GM23338 (cell line): ENCODE results near the gene LMOD3. TPM values are rescaled to one million over a fixed set of nuclear protein-coding genes. Genes with fewer than 3 reads are reported as not detected.

Source experiments
- ATAC-seq: fragments of 200-7000 bp; cut with Tn5 transposase; 3 replicates; pipeline ENCODE4 v1.9.1; 2020
- DNase-seq: peaks from one replicate; pipeline ENCODE4 v3.0.0-alpha.2; 2015; ENCODE audit warnings: low spot score
- H2AFZ ChIP-seq: fragments of 200-600 bp; sonication (generic); 2 replicates; pipeline ENCODE4 v1.8.0; 2016; ENCODE audit warnings: antibody characterized with exemption, mild to moderate bottlenecking, moderate library complexity
- H3F3A ChIP-seq: fragments of 200-600 bp; sonication (generic); replicated peaks from 2 replicates; pipeline ENCODE4 v1.8.0; 2017; ENCODE audit warnings: antibody characterized with exemption, mixed run types, low read depth
- H3K27ac ChIP-seq: fragments of 200-600 bp; sonication (generic); 2 replicates; pipeline ENCODE4 v1.6.1; 2016; ENCODE audit warnings: low read depth
- H3K27me3 ChIP-seq: fragments of 200-600 bp; sonication (generic); 2 replicates; pipeline ENCODE4 v1.8.0; 2016; ENCODE audit warnings: mild to moderate bottlenecking, mixed run types, moderate library complexity; ENCODE audit not compliant: insufficient read depth
- H3K36me3 ChIP-seq: fragments of 200-600 bp; sonication (generic); 2 replicates; pipeline ENCODE4 v1.8.0; 2016; ENCODE audit warnings: mild to moderate bottlenecking; ENCODE audit not compliant: insufficient read depth
- H3K4me1 ChIP-seq: fragments of 200-600 bp; sonication (generic); 2 replicates; pipeline ENCODE4 v1.8.0; 2016; ENCODE audit warnings: mild to moderate bottlenecking, moderate library complexity; ENCODE audit not compliant: insufficient read depth
- H3K4me2 ChIP-seq: fragments of 200-600 bp; sonication (generic); 2 replicates; pipeline ENCODE4 v1.7.1; 2017; ENCODE audit warnings: mixed run types
- H3K4me3 ChIP-seq: fragments of 200-600 bp; sonication (generic); 2 replicates; pipeline ENCODE4 v1.6.1; 2016; ENCODE audit warnings: mixed run types
- H3K79me2 ChIP-seq: fragments of 200-600 bp; sonication (generic); replicated peaks from 2 replicates; pipeline ENCODE4 v1.8.0; 2017; ENCODE audit warnings: mild to moderate bottlenecking; ENCODE audit not compliant: insufficient read depth
- H3K9me2 ChIP-seq: fragments of 200-600 bp; sonication (generic); 2 replicates; pipeline ENCODE4 v1.8.0; 2017; ENCODE audit not compliant: insufficient read depth
- H4K20me1 ChIP-seq: fragments of 200-600 bp; sonication (generic); replicated peaks from 2 replicates; pipeline ENCODE4 v1.8.0; 2017; ENCODE audit warnings: mild to moderate bottlenecking; ENCODE audit not compliant: insufficient read depth
- H3K27ac Mint-ChIP-seq: 2 replicates; pipeline ENCODE4 v1.8.0; 2020; ENCODE audit warnings: inconsistent platforms, mild to moderate bottlenecking, moderate library complexity, mixed read lengths
- H3K27me3 Mint-ChIP-seq: 3 replicates; pipeline ENCODE4 v1.8.0; 2022; ENCODE audit warnings: low read depth, mild to moderate bottlenecking, moderate library complexity, mixed read lengths, inconsistent platforms; ENCODE audit not compliant: insufficient read depth, poor library complexity
- H3K36me3 Mint-ChIP-seq: 3 replicates; pipeline ENCODE4 v1.8.0; 2021; ENCODE audit warnings: low read depth, mild to moderate bottlenecking, inconsistent platforms, moderate library complexity, mixed read lengths
- H3K4me1 Mint-ChIP-seq: 3 replicates; pipeline ENCODE4 v1.8.0; 2020; ENCODE audit warnings: mild to moderate bottlenecking, inconsistent platforms, mixed read lengths
- H3K4me3 Mint-ChIP-seq: 3 replicates; pipeline ENCODE4 v1.8.0; 2021; ENCODE audit warnings: moderate library complexity, mild to moderate bottlenecking, inconsistent platforms, mixed read lengths
- H3K9me3 Mint-ChIP-seq: 3 replicates; pipeline ENCODE4 v1.8.0; 2020; ENCODE audit warnings: moderate library complexity, mild to moderate bottlenecking, inconsistent platforms, mixed read lengths
- CREB1 ChIP-seq: fragments of 250-450 bp; sonication (Bioruptor Pico); IDR thresholded peaks from 2 replicates; pipeline ENCODE4 v1.5.0; 2020; ENCODE audit warnings: low read depth, mild to moderate bottlenecking, moderate library complexity
- EZH2 ChIP-seq: fragments of 200-600 bp; sonication (generic); IDR thresholded peaks from one replicate; pipeline ENCODE4 v1.8.0; 2017; ENCODE audit warnings: antibody characterized with exemption, mild to moderate bottlenecking, low read depth; ENCODE audit not compliant: unreplicated experiment
- EZH2phosphoT487 ChIP-seq: fragments of 200-600 bp; sonication (generic); IDR thresholded peaks from one replicate; pipeline ENCODE4 v1.8.1; 2018; ENCODE audit warnings: antibody characterized with exemption; ENCODE audit not compliant: unreplicated experiment
- JUNB ChIP-seq: IDR thresholded peaks from one replicate; pipeline ENCODE4 v1.6.1; 2016; ENCODE audit warnings: antibody characterized with exemption; ENCODE audit not compliant: unreplicated experiment
- NANOG ChIP-seq: IDR thresholded peaks from 2 replicates; pipeline ENCODE4 v1.6.1; 2016; ENCODE audit warnings: antibody characterized with exemption, borderline replicate concordance
- POLR2AphosphoS5 ChIP-seq: IDR thresholded peaks from 2 replicates; pipeline ENCODE4 v1.6.1; 2016; ENCODE audit warnings: antibody characterized with exemption, low read depth
- STAT1 ChIP-seq: IDR thresholded peaks from one replicate; pipeline ENCODE4 v1.6.1; 2016; ENCODE audit warnings: antibody characterized with exemption; ENCODE audit not compliant: unreplicated experiment
- ZNF114 ChIP-seq: fragments of 250-450 bp; sonication (Bioruptor Pico); IDR thresholded peaks from 2 replicates; pipeline ENCODE4 v1.5.0; 2020; ENCODE audit warnings: mild to moderate bottlenecking, moderate library complexity
- ZNF331 ChIP-seq: fragments of 250-450 bp; sonication (Bioruptor Pico); IDR thresholded peaks from 2 replicates; pipeline ENCODE4 v1.5.0; 2020; ENCODE audit warnings: low read depth, mild to moderate bottlenecking, moderate library complexity
- polyA plus RNA-seq: library from polyadenylated mRNA; unstranded; fragments of >200 nt; fragmentation: Nextera tagmentation; extraction: Ambion mirVana; gene quantifications from 2 replicates; pipeline ENCODE4 v1.2.1, GENCODE V29; 2016
- total RNA-seq: library from RNA; depleted of rRNA; stranded (reverse); fragments of >200 nt; shearing (Covaris generic); gene quantifications from 2 replicates; pipeline ENCODE4 v1.2.3, GENCODE V29; 2014
- TF ChIP-seq, protein P1 (sequence below): fragments of 250-450 bp; sonication (Bioruptor Pico); IDR thresholded peaks from 2 replicates; pipeline ENCODE4 v1.5.0; 2020; ENCODE audit warnings: mild to moderate bottlenecking, moderate library complexity
- TF ChIP-seq, protein P2 (sequence below), 2 experiments: fragments of 200-600 bp in 1 of 2; sonication (generic) in 1 of 2; conservative IDR thresholded peaks; 2 replicates each; pipeline versions ENCODE4 v1.5.1 to v1.6.1; 2016 to 2017; ENCODE audit warnings: antibody characterized with exemption in 2 of 2, low read depth in 2 of 2, mild to moderate bottlenecking in 2 of 2, moderate library complexity in 1 of 2
- TF ChIP-seq, protein P3 (sequence below): IDR thresholded peaks from 2 replicates; pipeline ENCODE4 v1.6.1; 2016; ENCODE audit warnings: antibody characterized with exemption
- TF ChIP-seq, protein P4 (sequence below): IDR thresholded peaks from one replicate; pipeline ENCODE4 v1.6.1; 2018; ENCODE audit warnings: antibody characterized with exemption; ENCODE audit not compliant: unreplicated experiment

LMOD3 gene
- total and polyA plus RNA-seq, 2 experiments from 2014 or later, result 0.06 TPM; not detected in 1

DNA sequence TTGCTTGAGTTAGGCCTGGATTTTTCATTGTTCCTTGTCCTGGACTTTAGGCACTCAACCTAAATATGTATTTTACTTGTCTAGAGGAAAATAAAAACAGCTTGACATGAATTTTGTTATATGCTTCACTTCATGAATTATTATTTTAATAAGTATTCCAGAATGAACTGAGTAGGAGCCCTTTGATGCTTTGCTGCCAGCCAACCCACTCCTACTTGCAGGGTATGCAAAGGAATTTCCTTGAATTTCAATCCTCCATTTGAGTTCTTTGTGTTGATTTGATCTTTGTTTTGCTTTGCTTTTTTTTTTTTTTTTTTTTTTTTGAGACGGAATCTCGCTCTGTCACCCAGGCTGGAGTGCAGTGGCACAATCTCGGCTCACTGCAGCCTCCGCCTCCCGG, 26.1 kb downstream of the LMOD3 start:
- Mint-ChIP-seq H3K4me1 (peaks cover 34% of the 10 kb centered on the region; the same call in 2 of the 3 replicates), H3K9me3 (no peaks in the 10 kb centered on the region), H3K36me3 (no peaks in the 10 kb centered on the region), H3K4me3 (no peak overlapping the region), H3K27me3 (peaks cover 8% of the 10 kb centered on the region), H3K27ac (no peak overlapping the region)
- H3K27me3 ChIP-seq, result no peaks in the 10 kb centered on the region
- H3K4me3 ChIP-seq, result no peak overlapping the region
- H3K9me2 ChIP-seq, result no peaks in the 10 kb centered on the region
- TF ChIP-seq POLR2AphosphoS5, result no peak
- no peak for TF ChIP-seq EZH2phosphoT487
- TF ChIP-seq, protein P1, sequence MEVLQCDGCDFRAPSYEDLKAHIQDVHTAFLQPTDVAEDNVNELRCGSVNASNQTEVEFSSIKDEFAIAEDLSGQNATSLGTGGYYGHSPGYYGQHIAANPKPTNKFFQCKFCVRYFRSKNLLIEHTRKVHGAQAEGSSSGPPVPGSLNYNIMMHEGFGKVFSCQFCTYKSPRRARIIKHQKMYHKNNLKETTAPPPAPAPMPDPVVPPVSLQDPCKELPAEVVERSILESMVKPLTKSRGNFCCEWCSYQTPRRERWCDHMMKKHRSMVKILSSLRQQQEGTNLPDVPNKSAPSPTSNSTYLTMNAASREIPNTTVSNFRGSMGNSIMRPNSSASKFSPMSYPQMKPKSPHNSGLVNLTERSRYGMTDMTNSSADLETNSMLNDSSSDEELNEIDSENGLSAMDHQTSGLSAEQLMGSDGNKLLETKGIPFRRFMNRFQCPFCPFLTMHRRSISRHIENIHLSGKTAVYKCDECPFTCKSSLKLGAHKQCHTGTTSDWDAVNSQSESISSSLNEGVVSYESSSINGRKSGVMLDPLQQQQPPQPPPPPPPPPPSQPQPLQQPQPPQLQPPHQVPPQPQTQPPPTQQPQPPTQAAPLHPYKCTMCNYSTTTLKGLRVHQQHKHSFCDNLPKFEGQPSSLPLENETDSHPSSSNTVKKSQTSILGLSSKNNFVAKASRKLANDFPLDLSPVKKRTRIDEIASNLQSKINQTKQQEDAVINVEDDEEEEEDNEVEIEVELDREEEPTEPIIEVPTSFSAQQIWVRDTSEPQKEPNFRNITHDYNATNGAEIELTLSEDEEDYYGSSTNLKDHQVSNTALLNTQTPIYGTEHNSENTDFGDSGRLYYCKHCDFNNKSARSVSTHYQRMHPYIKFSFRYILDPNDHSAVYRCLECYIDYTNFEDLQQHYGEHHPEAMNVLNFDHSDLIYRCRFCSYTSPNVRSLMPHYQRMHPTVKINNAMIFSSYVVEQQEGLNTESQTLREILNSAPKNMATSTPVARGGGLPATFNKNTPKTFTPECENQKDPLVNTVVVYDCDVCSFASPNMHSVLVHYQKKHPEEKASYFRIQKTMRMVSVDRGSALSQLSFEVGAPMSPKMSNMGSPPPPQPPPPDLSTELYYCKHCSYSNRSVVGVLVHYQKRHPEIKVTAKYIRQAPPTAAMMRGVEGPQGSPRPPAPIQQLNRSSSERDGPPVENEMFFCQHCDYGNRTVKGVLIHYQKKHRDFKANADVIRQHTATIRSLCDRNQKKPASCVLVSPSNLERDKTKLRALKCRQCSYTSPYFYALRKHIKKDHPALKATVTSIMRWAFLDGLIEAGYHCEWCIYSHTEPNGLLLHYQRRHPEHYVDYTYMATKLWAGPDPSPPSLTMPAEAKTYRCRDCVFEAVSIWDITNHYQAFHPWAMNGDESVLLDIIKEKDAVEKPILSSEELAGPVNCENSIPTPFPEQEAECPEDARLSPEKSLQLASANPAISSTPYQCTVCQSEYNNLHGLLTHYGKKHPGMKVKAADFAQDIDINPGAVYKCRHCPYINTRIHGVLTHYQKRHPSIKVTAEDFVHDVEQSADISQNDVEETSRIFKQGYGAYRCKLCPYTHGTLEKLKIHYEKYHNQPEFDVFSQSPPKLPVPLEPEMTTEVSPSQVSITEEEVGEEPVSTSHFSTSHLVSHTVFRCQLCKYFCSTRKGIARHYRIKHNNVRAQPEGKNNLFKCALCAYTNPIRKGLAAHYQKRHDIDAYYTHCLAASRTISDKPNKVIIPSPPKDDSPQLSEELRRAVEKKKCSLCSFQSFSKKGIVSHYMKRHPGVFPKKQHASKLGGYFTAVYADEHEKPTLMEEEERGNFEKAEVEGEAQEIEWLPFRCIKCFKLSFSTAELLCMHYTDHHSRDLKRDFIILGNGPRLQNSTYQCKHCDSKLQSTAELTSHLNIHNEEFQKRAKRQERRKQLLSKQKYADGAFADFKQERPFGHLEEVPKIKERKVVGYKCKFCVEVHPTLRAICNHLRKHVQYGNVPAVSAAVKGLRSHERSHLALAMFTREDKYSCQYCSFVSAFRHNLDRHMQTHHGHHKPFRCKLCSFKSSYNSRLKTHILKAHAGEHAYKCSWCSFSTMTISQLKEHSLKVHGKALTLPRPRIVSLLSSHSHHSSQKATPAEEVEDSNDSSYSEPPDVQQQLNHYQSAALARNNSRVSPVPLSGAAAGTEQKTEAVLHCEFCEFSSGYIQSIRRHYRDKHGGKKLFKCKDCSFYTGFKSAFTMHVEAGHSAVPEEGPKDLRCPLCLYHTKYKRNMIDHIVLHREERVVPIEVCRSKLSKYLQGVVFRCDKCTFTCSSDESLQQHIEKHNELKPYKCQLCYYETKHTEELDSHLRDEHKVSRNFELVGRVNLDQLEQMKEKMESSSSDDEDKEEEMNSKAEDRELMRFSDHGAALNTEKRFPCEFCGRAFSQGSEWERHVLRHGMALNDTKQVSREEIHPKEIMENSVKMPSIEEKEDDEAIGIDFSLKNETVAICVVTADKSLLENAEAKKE (CRISPR knock-in tag), result no peak
- TF ChIP-seq ZNF331 (CRISPR knock-in tag), result no peak
- TF ChIP-seq, protein P2, sequence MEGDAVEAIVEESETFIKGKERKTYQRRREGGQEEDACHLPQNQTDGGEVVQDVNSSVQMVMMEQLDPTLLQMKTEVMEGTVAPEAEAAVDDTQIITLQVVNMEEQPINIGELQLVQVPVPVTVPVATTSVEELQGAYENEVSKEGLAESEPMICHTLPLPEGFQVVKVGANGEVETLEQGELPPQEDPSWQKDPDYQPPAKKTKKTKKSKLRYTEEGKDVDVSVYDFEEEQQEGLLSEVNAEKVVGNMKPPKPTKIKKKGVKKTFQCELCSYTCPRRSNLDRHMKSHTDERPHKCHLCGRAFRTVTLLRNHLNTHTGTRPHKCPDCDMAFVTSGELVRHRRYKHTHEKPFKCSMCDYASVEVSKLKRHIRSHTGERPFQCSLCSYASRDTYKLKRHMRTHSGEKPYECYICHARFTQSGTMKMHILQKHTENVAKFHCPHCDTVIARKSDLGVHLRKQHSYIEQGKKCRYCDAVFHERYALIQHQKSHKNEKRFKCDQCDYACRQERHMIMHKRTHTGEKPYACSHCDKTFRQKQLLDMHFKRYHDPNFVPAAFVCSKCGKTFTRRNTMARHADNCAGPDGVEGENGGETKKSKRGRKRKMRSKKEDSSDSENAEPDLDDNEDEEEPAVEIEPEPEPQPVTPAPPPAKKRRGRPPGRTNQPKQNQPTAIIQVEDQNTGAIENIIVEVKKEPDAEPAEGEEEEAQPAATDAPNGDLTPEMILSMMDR (conservative IDR thresholded peaks at IDR 0.05; ENCODE audit: low read depth in 2 of 2), result no peak
- TF ChIP-seq, protein P3, sequence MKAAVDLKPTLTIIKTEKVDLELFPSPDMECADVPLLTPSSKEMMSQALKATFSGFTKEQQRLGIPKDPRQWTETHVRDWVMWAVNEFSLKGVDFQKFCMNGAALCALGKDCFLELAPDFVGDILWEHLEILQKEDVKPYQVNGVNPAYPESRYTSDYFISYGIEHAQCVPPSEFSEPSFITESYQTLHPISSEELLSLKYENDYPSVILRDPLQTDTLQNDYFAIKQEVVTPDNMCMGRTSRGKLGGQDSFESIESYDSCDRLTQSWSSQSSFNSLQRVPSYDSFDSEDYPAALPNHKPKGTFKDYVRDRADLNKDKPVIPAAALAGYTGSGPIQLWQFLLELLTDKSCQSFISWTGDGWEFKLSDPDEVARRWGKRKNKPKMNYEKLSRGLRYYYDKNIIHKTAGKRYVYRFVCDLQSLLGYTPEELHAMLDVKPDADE, result no peak
- no peak for TF ChIP-seq EZH2
- no peak for TF ChIP-seq STAT1
- TF ChIP-seq, protein P4, sequence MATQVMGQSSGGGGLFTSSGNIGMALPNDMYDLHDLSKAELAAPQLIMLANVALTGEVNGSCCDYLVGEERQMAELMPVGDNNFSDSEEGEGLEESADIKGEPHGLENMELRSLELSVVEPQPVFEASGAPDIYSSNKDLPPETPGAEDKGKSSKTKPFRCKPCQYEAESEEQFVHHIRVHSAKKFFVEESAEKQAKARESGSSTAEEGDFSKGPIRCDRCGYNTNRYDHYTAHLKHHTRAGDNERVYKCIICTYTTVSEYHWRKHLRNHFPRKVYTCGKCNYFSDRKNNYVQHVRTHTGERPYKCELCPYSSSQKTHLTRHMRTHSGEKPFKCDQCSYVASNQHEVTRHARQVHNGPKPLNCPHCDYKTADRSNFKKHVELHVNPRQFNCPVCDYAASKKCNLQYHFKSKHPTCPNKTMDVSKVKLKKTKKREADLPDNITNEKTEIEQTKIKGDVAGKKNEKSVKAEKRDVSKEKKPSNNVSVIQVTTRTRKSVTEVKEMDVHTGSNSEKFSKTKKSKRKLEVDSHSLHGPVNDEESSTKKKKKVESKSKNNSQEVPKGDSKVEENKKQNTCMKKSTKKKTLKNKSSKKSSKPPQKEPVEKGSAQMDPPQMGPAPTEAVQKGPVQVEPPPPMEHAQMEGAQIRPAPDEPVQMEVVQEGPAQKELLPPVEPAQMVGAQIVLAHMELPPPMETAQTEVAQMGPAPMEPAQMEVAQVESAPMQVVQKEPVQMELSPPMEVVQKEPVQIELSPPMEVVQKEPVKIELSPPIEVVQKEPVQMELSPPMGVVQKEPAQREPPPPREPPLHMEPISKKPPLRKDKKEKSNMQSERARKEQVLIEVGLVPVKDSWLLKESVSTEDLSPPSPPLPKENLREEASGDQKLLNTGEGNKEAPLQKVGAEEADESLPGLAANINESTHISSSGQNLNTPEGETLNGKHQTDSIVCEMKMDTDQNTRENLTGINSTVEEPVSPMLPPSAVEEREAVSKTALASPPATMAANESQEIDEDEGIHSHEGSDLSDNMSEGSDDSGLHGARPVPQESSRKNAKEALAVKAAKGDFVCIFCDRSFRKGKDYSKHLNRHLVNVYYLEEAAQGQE, result no peak
- no peak for TF ChIP-seq ZNF114 (CRISPR knock-in tag)
- no peak for TF ChIP-seq CREB1 (CRISPR knock-in tag)
- TF ChIP-seq JUNB, result no peak
- TF ChIP-seq NANOG, result no peak
- H4K20me1 ChIP-seq, result no peaks in the 10 kb centered on the region
- no peak overlapping the region for H2AFZ ChIP-seq
- peak; percentile 35 for DNase-seq
- no peaks in the 10 kb centered on the region for H3F3A ChIP-seq
- no peak; the same call in 2 of the 3 replicates for ATAC-seq
- H3K4me1 ChIP-seq, result peaks cover 37% of the 10 kb centered on the region
- H3K36me3 ChIP-seq, result no peaks in the 10 kb centered on the region
- no peak overlapping the region for H3K27ac ChIP-seq
- H3K79me2 ChIP-seq, result 0 out of 2 replicates have a peak, but pooled peaks cover 6% of the 10 kb centered on the region
- no peak overlapping the region for H3K4me2 ChIP-seq
